Esophagus squamous epithelium (tissue), 5 donors: ENCODE measurements around the gene POMP. TPM values are rescaled to one million over a fixed set of nuclear protein-coding genes. Genes with fewer than 3 reads are reported as not detected.

Source experiments
- DNase-seq: peaks from one replicate; lab custom pipeline; 2025; lab: John Stamatoyannopoulos, UW
- H3K27ac ChIP-seq, 4 donors: fragments of 200-600 bp; sonication (generic); one replicate each; pipeline ENCODE4 v1.5.1; 2016 to 2019; ENCODE audit warnings: mild to moderate bottlenecking in 1 of 4
- H3K27me3 ChIP-seq, 4 donors: fragments of 200-600 bp; sonication (generic); 1 replicate in 3 of 4; 2 replicates in 1 of 4; pipeline versions ENCODE4 v1.5.1 to v1.6.0; 2017 to 2021; ENCODE audit warnings: antibody characterized with exemption in 1 of 4
- H3K36me3 ChIP-seq, 3 donors: fragments of 200-600 bp; sonication (generic); one replicate each; pipeline ENCODE4 v1.5.1; 2016 to 2019
- H3K4me1 ChIP-seq, 3 donors: fragments of 200-600 bp; sonication (generic); one replicate each; pipeline ENCODE4 v1.5.1; 2017 to 2019
- H3K4me3 ChIP-seq, 4 donors: fragments of 200-600 bp; sonication (generic); 1 replicate in 3 of 4; 2 replicates in 1 of 4; pipeline ENCODE4 v1.5.1; 2016 to 2019; ENCODE audit warnings: mild to moderate bottlenecking in 2 of 4, moderate library complexity in 1 of 4
- H3K9me3 ChIP-seq, 3 donors: fragments of 200-600 bp; sonication (generic); one replicate each; pipeline ENCODE4 v1.5.1; 2016 to 2019
- POLR2A ChIP-seq, 4 donors: fragments of 450-650 bp; IDR thresholded peaks; one replicate each; pipeline ENCODE4 v1.6.1; 2017; ENCODE audit warnings: antibody characterized with exemption in 4 of 4, mild to moderate bottlenecking in 4 of 4, moderate library complexity in 3 of 4
- WGBS, 2 donors: methylation state at CpG; one replicate each; pipeline ENCODE4 v1.1.5; 2018; 5-methylcytosine and 5-hydroxymethylcytosine counted together
- intact Hi-C: fragments of 100-400 bp; cut with DNase I; formaldehyde crosslinking; loops from one replicate; pipeline ENCODE4 v1.15.0; 2022
- total RNA-seq, 4 donors: library from RNA; depleted of rRNA; stranded (reverse); fragments of >200 nt; gene quantifications; one replicate each; pipeline ENCODE4 v1.1.0, GENCODE V29; 2016
- TF ChIP-seq, protein P1 (sequence below), 6 experiments: fragments of 450-650 bp in 4 of 6; fragments of 200-600 bp in 2 of 6; sonication (generic) in 2 of 6; IDR thresholded peaks; one replicate each; pipeline ENCODE4 v1.5.1; 2016 to 2019; ENCODE audit warnings: antibody characterized with exemption in 6 of 6, mild to moderate bottlenecking in 4 of 6, moderate library complexity in 4 of 6
- donor health status: DM: yes; HTN: yes; CAD: no.

The POMP gene
- total RNA-seq, 4 donors from 2014 or later = 42.8 to 79.4 (median 65.3) TPM

DNA sequence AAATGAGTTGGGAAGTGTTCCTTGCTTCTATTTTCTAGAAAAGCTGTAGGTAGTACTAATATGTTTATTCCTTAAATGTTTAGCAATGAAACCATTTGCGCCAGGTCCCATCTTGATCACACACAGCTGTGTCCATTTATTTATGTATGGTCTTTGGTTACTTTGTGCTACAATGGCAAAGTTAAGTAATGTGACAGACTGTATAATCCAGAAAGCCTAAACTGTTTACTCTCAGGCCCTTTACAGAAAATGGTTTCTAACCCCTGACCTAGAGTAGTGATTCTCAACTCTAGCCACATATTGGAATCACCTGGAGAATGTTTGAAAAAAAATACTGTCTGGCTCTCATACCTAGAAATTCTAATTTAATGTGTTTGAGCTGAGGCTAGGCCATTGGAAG is 38.5 kb downstream of the POMP start:
- Histone ChIP-seq H3K27me3 (no peaks in the 10 kb centered on the region), H3K4me3 (no peak overlapping the region), H3K36me3 (peaks cover 0 to 39% (median 5%) of the 10 kb centered on the region in 3 donors), H3K9me3 (no peaks in the 10 kb centered on the region), H3K27ac (no peak overlapping the region), H3K4me1 (no peaks in the 10 kb centered on the region)
- TF ChIP-seq, protein P1, sequence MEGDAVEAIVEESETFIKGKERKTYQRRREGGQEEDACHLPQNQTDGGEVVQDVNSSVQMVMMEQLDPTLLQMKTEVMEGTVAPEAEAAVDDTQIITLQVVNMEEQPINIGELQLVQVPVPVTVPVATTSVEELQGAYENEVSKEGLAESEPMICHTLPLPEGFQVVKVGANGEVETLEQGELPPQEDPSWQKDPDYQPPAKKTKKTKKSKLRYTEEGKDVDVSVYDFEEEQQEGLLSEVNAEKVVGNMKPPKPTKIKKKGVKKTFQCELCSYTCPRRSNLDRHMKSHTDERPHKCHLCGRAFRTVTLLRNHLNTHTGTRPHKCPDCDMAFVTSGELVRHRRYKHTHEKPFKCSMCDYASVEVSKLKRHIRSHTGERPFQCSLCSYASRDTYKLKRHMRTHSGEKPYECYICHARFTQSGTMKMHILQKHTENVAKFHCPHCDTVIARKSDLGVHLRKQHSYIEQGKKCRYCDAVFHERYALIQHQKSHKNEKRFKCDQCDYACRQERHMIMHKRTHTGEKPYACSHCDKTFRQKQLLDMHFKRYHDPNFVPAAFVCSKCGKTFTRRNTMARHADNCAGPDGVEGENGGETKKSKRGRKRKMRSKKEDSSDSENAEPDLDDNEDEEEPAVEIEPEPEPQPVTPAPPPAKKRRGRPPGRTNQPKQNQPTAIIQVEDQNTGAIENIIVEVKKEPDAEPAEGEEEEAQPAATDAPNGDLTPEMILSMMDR (IDR thresholded peaks at IDR 0.05) = no peak
- TF ChIP-seq POLR2A (IDR thresholded peaks at IDR 0.05) = no peak
- 75 to 89% methylated on average over 1 of the region's 1 CpG for WGBS, 2 donors
- intact Hi-C loops = no loop called here
- DNase-seq = no peak

- no peaks in the 10 kb centered on the region for H3K9me3 ChIP-seq
- WGBS, 2 donors = 71 to 93% methylated on average over 1 of the region's 1 CpG
- H3K27me3 ChIP-seq = no peaks in the 10 kb centered on the region
- intact Hi-C loops = no loop called here
- no peaks in the 10 kb centered on the region for H3K4me1 ChIP-seq
- no peak overlapping the region for H3K27ac ChIP-seq
- TF ChIP-seq, protein P1 (IDR thresholded peaks at IDR 0.05) = no peak
- TF ChIP-seq POLR2A (IDR thresholded peaks at IDR 0.05) = no peak
- no peak for DNase-seq
- H3K4me3 ChIP-seq = no peak overlapping the region
- H3K36me3 ChIP-seq = peaks cover 0 to 55% (median 5%) of the 10 kb centered on the region in 3 donors
Observed at GRCh38 chr13:28699246-28699645, 40.3 kb downstream of the POMP start.

DNA sequence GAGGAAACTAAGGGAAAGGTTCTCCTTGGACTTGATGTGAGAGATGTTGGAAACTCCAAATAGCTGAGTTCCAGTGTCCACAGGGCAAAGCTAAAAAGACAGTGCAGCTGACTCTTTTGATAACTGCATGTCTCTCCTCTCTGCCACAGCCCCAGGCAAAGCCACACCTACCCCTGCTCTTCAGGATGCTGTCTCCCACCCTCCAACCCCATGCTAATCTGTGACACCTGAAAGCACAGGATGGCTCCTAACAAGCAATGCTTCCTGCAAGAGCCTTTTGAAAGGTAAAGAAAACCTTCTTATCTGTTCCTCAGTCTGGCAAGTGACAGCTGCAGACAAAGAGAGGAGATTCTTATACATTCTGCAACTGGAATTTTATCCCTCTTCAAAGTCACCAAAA is 45.4 kb downstream of the POMP start:
- no peak overlapping the region for H3K27ac ChIP-seq
- H3K27me3 ChIP-seq = no peaks in the 10 kb centered on the region
- intact Hi-C loops = no loop called here
- H3K4me1 ChIP-seq = peaks cover 0 to 16% (median 4%) of the 10 kb centered on the region in 3 donors
- DNase-seq = no peak
- no peak overlapping the region for H3K4me3 ChIP-seq
- H3K9me3 ChIP-seq = no peaks in the 10 kb centered on the region
- no peak for TF ChIP-seq POLR2A (IDR thresholded peaks at IDR 0.05)
- TF ChIP-seq, protein P1 (IDR thresholded peaks at IDR 0.05) = no peak
- H3K36me3 ChIP-seq = peaks cover 0 to 44% (median 5%) of the 10 kb centered on the region in 3 donors

GRCh38 chr13:28704919-28705318 is 46.0 kb downstream of the POMP start:
- H3K4me3 ChIP-seq = no peak overlapping the region
- intact Hi-C loops = no loop called here
- H3K27me3 ChIP-seq = no peaks in the 10 kb centered on the region

GRCh38 chr13:28705461-28706083 is 46.6 kb downstream of the POMP start:
- no peak for DNase-seq

More at GRCh38 chr13:28704919-28705318, 46.0 kb downstream of the POMP start:
- no peak overlapping the region for H3K27ac ChIP-seq
- peaks cover 0 to 16% (median 4%) of the 10 kb centered on the region in 3 donors for H3K4me1 ChIP-seq
- H3K9me3 ChIP-seq = no peaks in the 10 kb centered on the region
- DNase-seq = no peak
- peaks cover 0 to 38% (median 5%) of the 10 kb centered on the region in 3 donors for H3K36me3 ChIP-seq
- TF ChIP-seq, protein P1 (IDR thresholded peaks at IDR 0.05) = no peak
- TF ChIP-seq POLR2A (IDR thresholded peaks at IDR 0.05) = no peak

More at GRCh38 chr13:28705461-28706083, 46.6 kb downstream of the POMP start:
- no peak for TF ChIP-seq POLR2A (IDR thresholded peaks at IDR 0.05)
- TF ChIP-seq, protein P1 (IDR thresholded peaks at IDR 0.05) = no peak
- H3K9me3 ChIP-seq = no peaks in the 10 kb centered on the region
- H3K4me3 ChIP-seq = no peak overlapping the region
- peaks cover 0 to 16% (median 4%) of the 10 kb centered on the region in 3 donors for H3K4me1 ChIP-seq
- H3K27ac ChIP-seq = no peak overlapping the region
- intact Hi-C loops = no loop called here
- H3K36me3 ChIP-seq = peaks cover 0 to 31% (median 5%) of the 10 kb centered on the region in 3 donors
- WGBS, 2 donors = 65 to 70% methylated on average over 5 of the region's 5 CpGs
- H3K27me3 ChIP-seq = no peaks in the 10 kb centered on the region
